Lung (tissue), 12 donors: Measurements from ENCODE around the gene SWSAP1. TPM values are rescaled to one million over a fixed set of nuclear protein-coding genes. Genes with fewer than 3 reads are reported as not detected.
"Not testable (repeated sequence)": the region's sequence is repeated elsewhere in the genome, so short reads cannot be mapped to it uniquely, and the experiment has no call there.

Experiments
- ATAC-seq: fragments of 200-7000 bp; cut with Tn5 transposase; one replicate; pipeline ENCODE4 v1.9.1; 2020; ENCODE audit warnings: moderate number of reproducible peaks; ENCODE audit not compliant: insufficient read depth, low FRiP score
- DNase-seq, 3 donors: peaks; one replicate each; pipeline ENCODE4 v3.0.0-alpha.2; 2013 to 2017
- H3K27ac ChIP-seq, 2 donors: one replicate each; pipeline ENCODE4 v1.5.1; 2013; ENCODE audit warnings: mild to moderate bottlenecking in 2 of 2, moderate library complexity in 2 of 2, control low read depth in 1 of 2, inconsistent platforms in 1 of 2, low read depth in 1 of 2, low read length in 1 of 2
- H3K27me3 ChIP-seq, 3 donors: one replicate each; pipeline ENCODE4 v1.5.1; 2013; ENCODE audit warnings: low read length in 2 of 3; ENCODE audit not compliant: control insufficient read depth in 3 of 3, insufficient read depth in 3 of 3
- H3K36me3 ChIP-seq, 4 donors: one replicate each; pipeline ENCODE4 v1.5.1; 2013; ENCODE audit warnings: low read length in 4 of 4, mild to moderate bottlenecking in 1 of 4, moderate library complexity in 1 of 4; ENCODE audit not compliant: control insufficient read depth in 4 of 4, insufficient read depth in 4 of 4
- H3K4me1 ChIP-seq, 5 donors: one replicate each; pipeline ENCODE4 v1.5.1; 2013; ENCODE audit warnings: low read length in 5 of 5, mild to moderate bottlenecking in 2 of 5, moderate library complexity in 1 of 5; ENCODE audit not compliant: control insufficient read depth in 5 of 5, insufficient read depth in 5 of 5
- H3K4me3 ChIP-seq: one replicate; pipeline ENCODE4 v1.5.1; 2013; ENCODE audit warnings: mild to moderate bottlenecking, control low read depth, moderate library complexity
- H3K9ac ChIP-seq, 2 donors: one replicate each; pipeline ENCODE4 v1.5.1; 2013; ENCODE audit warnings: low read length in 2 of 2, control low read depth in 1 of 2; ENCODE audit not compliant: insufficient read depth in 1 of 2
- H3K9me3 ChIP-seq, 4 donors: one replicate each; pipeline ENCODE4 v1.5.1; 2013; ENCODE audit warnings: low read length in 3 of 4, mild to moderate bottlenecking in 1 of 4, moderate library complexity in 1 of 4; ENCODE audit not compliant: control insufficient read depth in 4 of 4, insufficient read depth in 3 of 4
- CTCF ChIP-seq: IDR thresholded peaks from 2 replicates; pipeline ENCODE4 v1.5.1; 2012; ENCODE audit warnings: mild to moderate bottlenecking; ENCODE audit errors: control extremely low read depth, extremely low read depth
- WGBS, 2 donors: extraction: QIAGEN DNeasy Blood & Tissue Kit; methylation state at CpG; one replicate each; pipeline ENCODE4 v1.1.7; 2013; 5-methylcytosine and 5-hydroxymethylcytosine counted together
- polyA plus RNA-seq, 2 donors: library from polyadenylated mRNA; stranded (reverse); fragments of 200-250 nt; gene quantifications; one replicate each; pipeline ENCODE4 v1.2.1, GENCODE V29; 2013
- total RNA-seq, 2 donors: library from RNA; depleted of rRNA in 1 of 2; stranded (reverse); fragments of >200 nt in 1 of 2; gene quantifications; one replicate each; pipeline ENCODE4 v1.2.1, GENCODE V29; 2014 to 2021
- donor health status: control.
- donor health status: control.
- donor health status: Bipolar disorder and iron deficiency.
- donor health status: healthy.
- donor health status: DM: yes; HTN: yes; CAD: no.

Gene SWSAP1
- total and polyA plus RNA-seq, 4 donors, result 1.1 to 4.1 (median 3.8) TPM

- H3K36me3 ChIP-seq, result peaks cover 3 to 30% (median 23%) of the 10 kb centered on the region in 4 donors
- H3K27me3 ChIP-seq, result no peaks in the 10 kb centered on the region
- peaks cover 0 to 2% (median 0%) of the 10 kb centered on the region in 4 donors for H3K9me3 ChIP-seq
- H3K9ac ChIP-seq, result no peak overlapping the region
- no peak for TF ChIP-seq CTCF
- DNase-seq (peak in 1 of 3 donors; percentile 22), ATAC-seq (peak; percentile 21)
- peaks cover 0 to 15% (median 0%) of the 10 kb centered on the region in 5 donors for H3K4me1 ChIP-seq
- WGBS, 2 donors, result 14 to 17% methylated on average over 21 of the region's 21 CpGs
- H3K4me3 ChIP-seq, result peak overlapping the region; percentile 69
- H3K27ac ChIP-seq, result peak overlapping the region in 1 of 2 donors; percentile 78
These were observed 35.8 kb upstream of the SWSAP1 start for GRCh38 chr19:11338569-11339253.

DNA sequence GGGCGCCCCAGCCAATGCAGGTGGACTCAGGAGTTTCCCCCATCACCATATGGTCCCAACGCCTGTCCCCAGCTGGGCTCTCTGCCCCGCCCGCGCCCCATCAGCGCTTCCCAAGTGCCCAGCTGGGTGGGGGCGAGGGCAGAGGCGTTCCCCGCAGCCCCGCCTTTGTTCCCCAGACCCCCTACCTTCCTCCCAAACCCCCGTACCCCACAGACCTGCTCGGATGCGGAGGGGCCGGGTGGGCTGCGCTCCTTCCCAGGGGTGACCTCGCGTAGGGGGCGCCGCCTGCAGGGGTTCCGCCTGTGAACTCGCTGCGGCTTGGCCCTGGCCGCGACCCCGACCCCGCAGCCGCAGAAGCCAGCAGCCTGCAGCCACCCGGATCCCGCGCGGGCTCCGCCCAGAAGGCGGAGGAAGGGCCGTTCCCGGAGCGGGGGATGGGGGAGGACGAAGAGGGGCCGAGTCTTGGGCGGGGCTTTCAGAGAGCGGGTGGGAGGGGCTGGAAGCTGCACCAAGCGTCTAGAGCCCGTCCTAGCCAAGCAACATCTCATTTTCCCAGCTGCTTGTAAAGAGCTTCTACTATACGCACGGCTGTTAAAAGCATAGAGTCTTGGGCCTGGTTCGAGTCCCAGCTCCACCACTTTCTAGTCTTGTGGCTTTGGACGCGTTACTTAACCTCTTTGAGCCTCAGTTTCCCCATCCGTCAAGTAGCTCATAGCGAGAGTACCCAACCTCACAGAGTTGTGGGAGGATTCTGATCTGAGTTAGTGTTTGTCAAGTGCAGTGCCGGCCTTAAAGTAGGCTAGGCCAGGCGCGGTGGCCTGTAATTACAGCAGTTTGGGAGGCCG, 35.0 kb upstream of the SWSAP1 start, which contains the start of gene RAB3D:
TSS of gene RAB3D (minus strand) at position 404 of the 845 bp plus-strand sequence. CDS start 2,258 bp downstream, outside the sequence.
- Histone ChIP-seq H3K4me1 (peaks cover 0 to 19% (median 3%) of the 10 kb centered on the region in 5 donors), H3K27ac (peak within 1 kb of the TSS; percentile 57 to 78), H3K27me3 (no peaks in the 10 kb centered on the region), H3K36me3 (peaks cover 3 to 25% (median 19%) of the 10 kb centered on the region in 4 donors), H3K4me3 (peak within 1 kb of the TSS; percentile 69), H3K9ac (peak within 1 kb of the TSS; percentile 44 to 73), H3K9me3 (peaks cover 0 to 2% (median 0%) of the 10 kb centered on the region in 4 donors)
- no peak for TF ChIP-seq CTCF
- peak; percentile 95 to 97 (median 95) for DNase-seq
- WGBS, 2 donors, result 6 to 7% methylated on average over 46 to 53 of the region's 53 CpGs
- peak; percentile 94 for ATAC-seq

GRCh38 chr19:11340099-11340467, 34.4 kb upstream of the SWSAP1 start:
- not testable (repeated sequence) for H3K9ac ChIP-seq, H3K27me3 ChIP-seq, H3K9me3 ChIP-seq, DNase-seq, H3K4me3 ChIP-seq, ATAC-seq
- Histone ChIP-seq H3K27ac (peak overlapping the region in 1 of 2 donors; percentile 30), H3K4me1 (peaks cover 1 to 21% (median 8%) of the 10 kb centered on the region in 5 donors), H3K36me3 (peaks cover under 1 to 20% (median 16%) of the 10 kb centered on the region in 4 donors)
- 83 to 88% methylated on average over 8 of the region's 8 CpGs for WGBS, 2 donors

DNA sequence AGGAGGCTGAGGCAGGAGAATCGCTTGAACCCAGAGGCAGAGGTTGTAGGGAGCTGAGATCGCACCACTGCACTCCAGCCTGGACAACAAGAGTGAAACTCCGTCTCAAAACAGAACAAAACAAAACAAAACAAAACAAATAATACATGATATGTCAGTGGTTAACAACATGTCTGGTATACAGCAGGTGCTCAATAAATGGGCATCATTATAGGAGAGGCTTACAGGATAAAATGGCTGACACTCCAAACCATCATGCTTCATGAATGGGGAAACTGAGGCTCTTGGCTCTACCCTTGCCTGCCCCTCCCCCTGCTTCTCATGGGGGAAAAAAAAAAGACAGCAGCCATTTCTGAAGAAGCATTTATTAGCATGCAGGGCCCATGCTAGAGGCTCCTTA, 32.0 kb upstream of the SWSAP1 start:
- Histone ChIP-seq H3K4me3 (no peak overlapping the region), H3K27ac (no peak overlapping the region), H3K9ac (no peak overlapping the region), H3K27me3 (no peaks in the 10 kb centered on the region), H3K9me3 (no peaks in the 10 kb centered on the region), H3K36me3 (peaks cover 0 to 6% (median 4%) of the 10 kb centered on the region in 4 donors), H3K4me1 (peaks cover 5 to 34% (median 12%) of the 10 kb centered on the region in 5 donors)
- ATAC-seq (no peak), DNase-seq (no peak)
- WGBS, 2 donors, result 90 to 97% methylated on average over 3 of the region's 3 CpGs
- TF ChIP-seq CTCF, result no peak
